Endothelial cell of umbilical vein (primary cell): ENCODE measurements around the gene MYMK. TPM values are rescaled to one million over a fixed set of nuclear protein-coding genes. Genes with fewer than 3 reads are reported as not detected.

Source experiments
- BruUV-seq: library from RNA; stranded (reverse); fragments of 400-500 nt; replicated peaks from 2 replicates; lab custom pipeline; 2021; lab: Mats Ljungman, UMichigan
- CTCF ChIA-PET: fragments of 300-600, 350-600 bp; sonication (Branson Sonifier 250); formaldehyde crosslinking; loops from one replicate; lab custom pipeline; 2021; ENCODE audit warnings: antibody characterized with exemption, inconsistent platforms; lab: Charles Lee
- POLR2A ChIA-PET: fragments of 300-600, 350-600 bp; sonication (Branson Sonifier 250); formaldehyde crosslinking; loops from one replicate; lab custom pipeline; 2021; ENCODE audit warnings: antibody characterized with exemption, inconsistent platforms; lab: Charles Lee
- DNase-seq: peaks from one replicate; pipeline ENCODE4 v3.0.0-alpha.2; 2011; ENCODE audit warnings: low read depth, low spot score
- FAIRE-seq: peaks from 2 replicates; lab custom pipeline; 2011; peaks lifted over from hg19 to GRCh38; lab: Jason Lieb, UNC
- H2AFZ ChIP-seq: 2 replicates; pipeline ENCODE4 v1.6.0; 2012; ENCODE audit warnings: low read depth, low read length, control low read depth, inconsistent platforms
- H3K27ac ChIP-seq: 2 replicates; pipeline ENCODE4 v1.5.1; 2011; ENCODE audit warnings: low read depth, mild to moderate bottlenecking, control low read depth, low read length, moderate library complexity; ENCODE audit not compliant: insufficient read depth
- H3K27me3 ChIP-seq, 2 experiments: 2 replicates each; pipeline versions ENCODE4 v1.6.0 to v1.6.1; 2011; ENCODE audit warnings: low read length in 2 of 2, mixed read lengths in 1 of 2; ENCODE audit not compliant: control insufficient read depth in 2 of 2, insufficient read depth in 2 of 2
- H3K36me3 ChIP-seq, 2 experiments: 2 replicates in 1 of 2; 3 replicates in 1 of 2; pipeline ENCODE4 v1.5.1; 2011; ENCODE audit warnings: low read length in 2 of 2, mild to moderate bottlenecking in 1 of 2, moderate library complexity in 1 of 2; ENCODE audit not compliant: control insufficient read depth in 2 of 2, insufficient read depth in 2 of 2; ENCODE audit errors: extremely low read depth in 1 of 2
- H3K4me1 ChIP-seq: 3 replicates; pipeline ENCODE4 v1.5.1; 2011; ENCODE audit warnings: mild to moderate bottlenecking, low read length; ENCODE audit not compliant: control insufficient read depth, insufficient read depth; ENCODE audit errors: extremely low read depth
- H3K4me2 ChIP-seq: 2 replicates; pipeline ENCODE4 v1.6.1; 2011; ENCODE audit warnings: low read length, control low read depth, mixed read lengths; ENCODE audit not compliant: insufficient read depth
- H3K4me3 ChIP-seq, 3 experiments: fragments of 200-600 bp in 1 of 3; sonication (generic), shearing (Covaris generic) in 1 of 3; replicated peaks in 1 of 3; 2 replicates each; pipeline ENCODE4 v1.5.1; 2011 to 2016; ENCODE audit warnings: control low read depth in 3 of 3, low read length in 3 of 3, mild to moderate bottlenecking in 2 of 3, inconsistent platforms in 1 of 3, low read depth in 1 of 3, moderate library complexity in 1 of 3; ENCODE audit not compliant: insufficient read depth in 1 of 3
- H3K79me2 ChIP-seq: 2 replicates; pipeline ENCODE4 v1.6.0; 2012; ENCODE audit warnings: low read length, inconsistent platforms; ENCODE audit not compliant: control insufficient read depth, insufficient read depth
- H3K9ac ChIP-seq: replicated peaks from 2 replicates; pipeline ENCODE3; 2011; ENCODE audit warnings: low read length, control low read depth; ENCODE audit not compliant: insufficient read depth; ENCODE audit errors: extremely low read depth
- H3K9me1 ChIP-seq: replicated peaks from 3 replicates; pipeline ENCODE4 v1.6.0; 2011; ENCODE audit warnings: mild to moderate bottlenecking, low read length; ENCODE audit not compliant: control insufficient read depth, insufficient read depth; ENCODE audit errors: extremely low read depth
- H3K9me3 ChIP-seq: replicated peaks from 2 replicates; pipeline ENCODE4 v1.5.1; 2012; ENCODE audit warnings: low read length, inconsistent platforms; ENCODE audit not compliant: control insufficient read depth, insufficient read depth
- H4K20me1 ChIP-seq: replicated peaks from 2 replicates; pipeline ENCODE3; 2011; ENCODE audit warnings: mild to moderate bottlenecking, low read length; ENCODE audit not compliant: control insufficient read depth, insufficient read depth; ENCODE audit errors: extremely low read depth
- CTCF ChIP-seq, 2 donors: IDR thresholded peaks; 1 replicate in 1 of 2; 2 replicates in 1 of 2; pipeline ENCODE4 v1.5.1; 2011; ENCODE audit warnings: low read length in 2 of 2, mild to moderate bottlenecking in 2 of 2, moderate library complexity in 2 of 2, control low read depth in 1 of 2, inconsistent platforms in 1 of 2, low read depth in 1 of 2; ENCODE audit not compliant: insufficient read depth in 1 of 2; ENCODE audit errors: extremely low read depth in 1 of 2
- EZH2 ChIP-seq: IDR thresholded peaks from 2 replicates; pipeline ENCODE4 v1.6.1; 2012; ENCODE audit warnings: borderline replicate concordance, low read depth, mild to moderate bottlenecking, moderate library complexity, low read length, inconsistent platforms; ENCODE audit not compliant: severe bottlenecking
- FOS ChIP-seq: IDR thresholded peaks from 2 replicates; pipeline ENCODE4 v1.6.1; 2011; ENCODE audit warnings: mild to moderate bottlenecking, low read length, moderate library complexity, borderline replicate concordance; ENCODE audit not compliant: insufficient read depth
- GATA2 ChIP-seq: IDR thresholded peaks from 2 replicates; pipeline ENCODE4 v1.7.0; 2011; ENCODE audit warnings: low read depth, mild to moderate bottlenecking, moderate library complexity, mixed read lengths, low read length; ENCODE audit not compliant: insufficient read length, insufficient read depth
- JUN ChIP-seq: IDR thresholded peaks from 2 replicates; pipeline ENCODE4 v1.6.1; 2011; ENCODE audit warnings: borderline replicate concordance, low read depth; ENCODE audit not compliant: insufficient read length, insufficient read depth
- MAX ChIP-seq: IDR thresholded peaks from 2 replicates; pipeline ENCODE4 v1.6.1; 2011; ENCODE audit not compliant: insufficient read depth, insufficient read length
- MYC ChIP-seq: IDR thresholded peaks from one replicate; pipeline ENCODE4 v1.6.1; 2011; ENCODE audit warnings: mild to moderate bottlenecking, low read depth, low read length
- POLR2A ChIP-seq: IDR thresholded peaks from 2 replicates; pipeline ENCODE4 v1.6.1; 2012; ENCODE audit warnings: low read depth, mild to moderate bottlenecking, control low read depth, low read length
- POLR2AphosphoS5 ChIP-seq: IDR thresholded peaks from 2 replicates; pipeline ENCODE4 v1.6.1; 2012; ENCODE audit warnings: low read depth, mild to moderate bottlenecking, control low read depth, low read length, moderate library complexity; ENCODE audit not compliant: insufficient read depth
- dilution Hi-C: fragments of 300-500 bp; cut with MboI; formaldehyde crosslinking; loops from one replicate; pipeline ENCODE4 v1.15.0; 2019; ENCODE audit warnings: low sequenced_read_pairs; ENCODE audit not compliant: extremely low pct_ligation_motif_present
- intact Hi-C: fragments of 100-400 bp; cut with micrococcal nuclease; formaldehyde crosslinking; loops from one replicate; pipeline ENCODE4 v1.10.0; 2022
- polyA plus RNA-seq, 4 experiments: library from polyadenylated mRNA; depleted of rRNA in 3 of 4; stranded (reverse) in 3 of 4; unstranded in 1 of 4; fragments of >200 nt; gene quantifications; 2 replicates each; pipeline versions ENCODE4 v1.2.1 to v1.2.3, GENCODE V29; 2011 to 2012; ENCODE audit warnings: missing spikeins in 1 of 4
- total RNA-seq: library from RNA; stranded (reverse); gene quantifications from 2 replicates; pipeline ENCODE4 v1.2.3, GENCODE V29; 2021

The MYMK gene
- total and polyA plus RNA-seq, 2 donors (not counting 3 experiments of a cell fraction or from before 2014, with no cell fraction given): not detected

GRCh38 chr9:133467101-133467500, 57.7 kb downstream of the MYMK start:
- ChIA-PET CTCF (interaction anchor here (1.1 kb wide), 1 partner anchor 19 kb away, joined by 4 read pairs; no protein-coding TSS in a partner anchor), POLR2A (no interaction called here)
- Histone ChIP-seq H3K9ac (no peak overlapping the region), H3K36me3 (peaks cover 0 to 5% of the 10 kb centered on the region in 2 experiments), H3K4me2 (no peak overlapping the region), H3K4me3 (no peak overlapping the region), H4K20me1 (no peaks in the 10 kb centered on the region), H3K27ac (no peak overlapping the region), H3K79me2 (no peaks in the 10 kb centered on the region), H2AFZ (no peak overlapping the region), H3K4me1 (no peaks in the 10 kb centered on the region), H3K9me3 (no peaks in the 10 kb centered on the region), H3K27me3 (no peaks in the 10 kb centered on the region), H3K9me1 (no peaks in the 10 kb centered on the region)
- no peak for FAIRE-seq
- TF ChIP-seq MYC (no peak), POLR2A (no peak), GATA2 (no peak), MAX (no peak)
- dilution Hi-C loops (no loop called here), intact Hi-C loops (no loop called here)
- BruUV-seq: no TSS peak
- no peak for DNase-seq

GRCh38 chr9:133465984-133466383, 58.8 kb downstream of the MYMK start:
- H2AFZ ChIP-seq: no peak overlapping the region
- H3K79me2 ChIP-seq: no peaks in the 10 kb centered on the region
- no peak overlapping the region for H3K4me2 ChIP-seq
- H3K4me1 ChIP-seq: no peaks in the 10 kb centered on the region
- H3K9me1 ChIP-seq: no peaks in the 10 kb centered on the region
- no peaks in the 10 kb centered on the region for H3K36me3 ChIP-seq
- no peak overlapping the region for H3K27ac ChIP-seq
- H3K4me3 ChIP-seq: no peak overlapping the region
- no peak for FAIRE-seq
- BruUV-seq: no TSS peak
- H3K9me3 ChIP-seq: no peaks in the 10 kb centered on the region
- TF ChIP-seq POLR2A (no peak), MYC (no peak), GATA2 (no peak), JUN (no peak), FOS (no peak), MAX (no peak), POLR2AphosphoS5 (no peak), EZH2 (no peak), CTCF (IDR thresholded peaks at IDR 0.05; ENCODE audit: extremely low read depth in 1 of 2, insufficient read depth in 1 of 2, low read depth in 1 of 2, low read length in 2 of 2) (no peak)
- intact Hi-C loops (no loop called here), dilution Hi-C loops (no loop called here)
- CTCF ChIA-PET: interaction anchor here (0.5 to 1.1 kb wide), 2 partner anchors 21 to 323 kb away, joined by 3 to 4 read pairs; no protein-coding TSS in a partner anchor
- no peaks in the 10 kb centered on the region for H3K27me3 ChIP-seq
- POLR2A ChIA-PET: no interaction called here
- DNase-seq: no peak
- no peaks in the 10 kb centered on the region for H4K20me1 ChIP-seq
- no peak overlapping the region for H3K9ac ChIP-seq
